Measurements from ENCODE around the gene SMAD9. TPM values are rescaled to one million over a fixed set of nuclear protein-coding genes. Genes with fewer than 3 reads are reported as not detected.

SMAD9 gene
- total and polyA plus RNA-seq, 9 of the 15 experiments (the other 6 are each of a cell fraction or from before 2014, with no cell fraction given) = 0.02 to 0.08 (median 0.03) TPM; not detected in 4

DNA sequence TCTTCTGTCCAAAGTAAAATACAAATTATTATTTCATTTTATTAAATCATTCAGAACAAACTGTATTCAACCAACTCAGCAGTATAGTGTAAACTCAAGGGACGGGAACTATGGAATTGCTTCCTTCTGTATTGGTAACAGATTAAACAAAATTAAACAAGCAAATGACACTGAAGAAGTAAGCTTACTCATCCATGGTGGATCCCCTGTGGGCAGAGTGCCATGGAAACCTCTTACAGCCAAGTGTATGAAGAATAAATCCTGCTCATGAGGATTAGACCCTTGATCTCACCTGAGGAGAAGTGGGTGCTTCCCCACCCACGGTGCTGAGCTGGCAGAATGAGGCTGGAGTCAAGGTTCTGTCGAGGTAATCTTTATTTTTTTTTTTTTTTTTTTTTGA lies 119.0 kb downstream of the SMAD9 start:
- in situ Hi-C loops (cut with MboI) = no loop called here
- WGBS (ENCODE audit: insufficient coverage, low coverage, missing lambda C conversion rate) = 5% methylated on average over 3 of the region's 3 CpGs
- no peaks in the 10 kb centered on the region for H3K9me3 ChIP-seq (replicated peaks; ENCODE audit: control insufficient read depth, insufficient read depth, low read depth, low read length)
- no peak overlapping the region for H3K27ac ChIP-seq (ENCODE audit: extremely low read depth, low read depth, low read length)
- H3K4me3 ChIP-seq = no peak overlapping the region
- H2AFZ ChIP-seq (ENCODE audit: low read depth, low read length) = no peak overlapping the region
- no peaks in the 10 kb centered on the region for H3K36me3 ChIP-seq (ENCODE audit: control insufficient read depth, insufficient read depth, low read length)
- no peaks in the 10 kb centered on the region for H4K20me1 ChIP-seq (replicated peaks; ENCODE audit: control insufficient read depth, insufficient read depth, low read length)
- H3K79me2 ChIP-seq (ENCODE audit: control insufficient read depth, insufficient read depth, low read length) = no peaks in the 10 kb centered on the region
- FAIRE-seq (no peak), DNase-seq (ENCODE audit: extremely low read depth in 1 of 4, low spot score in 3 of 4) (no peak), ATAC-seq (no peak)
- intact Hi-C loops (cut with micrococcal nuclease) = no loop called here
- H3K4me1 ChIP-seq (replicated peaks in 1 of 2; ENCODE audit: control insufficient read depth in 2 of 2, insufficient read depth in 2 of 2, low read length in 2 of 2) = no peaks in the 10 kb centered on the region
- no peak overlapping the region for H3K4me2 ChIP-seq (ENCODE audit: insufficient read depth, low read length)
- POLR2A ChIA-PET = interaction anchor here (0.6 kb wide), 1 partner anchor 14 kb away, joined by 3 read pairs; no protein-coding TSS in a partner anchor
- CTCF ChIA-PET (ENCODE audit: low intra/inter-chr PET ratio) = no interaction called here
- no TSS peak for BruUV-seq (replicated peaks)
- no peak overlapping the region for H3K9ac ChIP-seq (ENCODE audit: insufficient read depth in 1 of 2, low read depth in 2 of 2, low read length in 2 of 2)
- no peaks in the 10 kb centered on the region for H3K27me3 ChIP-seq (ENCODE audit: control insufficient read depth in 2 of 2, insufficient read depth in 2 of 2, low read length in 2 of 2)
- no peaks in the 10 kb centered on the region for H3K9me1 ChIP-seq (ENCODE audit: control insufficient read depth, insufficient read depth, low read length)
- TF ChIP-seq, protein P1, sequence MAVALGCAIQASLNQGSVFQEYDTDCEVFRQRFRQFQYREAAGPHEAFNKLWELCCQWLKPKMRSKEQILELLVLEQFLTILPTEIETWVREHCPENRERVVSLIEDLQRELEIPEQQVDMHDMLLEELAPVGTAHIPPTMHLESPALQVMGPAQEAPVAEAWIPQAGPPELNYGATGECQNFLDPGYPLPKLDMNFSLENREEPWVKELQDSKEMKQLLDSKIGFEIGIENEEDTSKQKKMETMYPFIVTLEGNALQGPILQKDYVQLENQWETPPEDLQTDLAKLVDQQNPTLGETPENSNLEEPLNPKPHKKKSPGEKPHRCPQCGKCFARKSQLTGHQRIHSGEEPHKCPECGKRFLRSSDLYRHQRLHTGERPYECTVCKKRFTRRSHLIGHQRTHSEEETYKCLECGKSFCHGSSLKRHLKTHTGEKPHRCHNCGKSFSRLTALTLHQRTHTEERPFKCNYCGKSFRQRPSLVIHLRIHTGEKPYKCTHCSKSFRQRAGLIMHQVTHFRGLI (CRISPR knock-in tag; IDR thresholded peaks at IDR 0.05) = no peak
- TF ChIP-seq, protein P2, sequence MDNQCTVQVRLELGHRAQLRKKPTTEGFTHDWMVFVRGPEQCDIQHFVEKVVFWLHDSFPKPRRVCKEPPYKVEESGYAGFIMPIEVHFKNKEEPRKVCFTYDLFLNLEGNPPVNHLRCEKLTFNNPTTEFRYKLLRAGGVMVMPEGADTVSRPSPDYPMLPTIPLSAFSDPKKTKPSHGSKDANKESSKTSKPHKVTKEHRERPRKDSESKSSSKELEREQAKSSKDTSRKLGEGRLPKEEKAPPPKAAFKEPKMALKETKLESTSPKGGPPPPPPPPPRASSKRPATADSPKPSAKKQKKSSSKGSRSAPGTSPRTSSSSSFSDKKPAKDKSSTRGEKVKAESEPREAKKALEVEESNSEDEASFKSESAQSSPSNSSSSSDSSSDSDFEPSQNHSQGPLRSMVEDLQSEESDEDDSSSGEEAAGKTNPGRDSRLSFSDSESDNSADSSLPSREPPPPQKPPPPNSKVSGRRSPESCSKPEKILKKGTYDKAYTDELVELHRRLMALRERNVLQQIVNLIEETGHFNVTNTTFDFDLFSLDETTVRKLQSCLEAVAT (IDR thresholded peaks at IDR 0.05) = no peak
- no peak for TF ChIP-seq PHF8 (IDR thresholded peaks at IDR 0.05; ENCODE audit: borderline replicate concordance, low read length)
- no peak for TF ChIP-seq FOXM1 (IDR thresholded peaks at IDR 0.05; ENCODE audit: low read depth)
- TF ChIP-seq FOXM1 (CRISPR knock-in tag; IDR thresholded peaks at IDR 0.05; ENCODE audit: low read depth) = no peak
- TF ChIP-seq GTF2A2 (tag; IDR thresholded peaks at IDR 0.05) = no peak
- TF ChIP-seq NUFIP1 (IDR thresholded peaks at IDR 0.05; ENCODE audit: partially characterized antibody) = no peak
- TF ChIP-seq, protein P3, sequence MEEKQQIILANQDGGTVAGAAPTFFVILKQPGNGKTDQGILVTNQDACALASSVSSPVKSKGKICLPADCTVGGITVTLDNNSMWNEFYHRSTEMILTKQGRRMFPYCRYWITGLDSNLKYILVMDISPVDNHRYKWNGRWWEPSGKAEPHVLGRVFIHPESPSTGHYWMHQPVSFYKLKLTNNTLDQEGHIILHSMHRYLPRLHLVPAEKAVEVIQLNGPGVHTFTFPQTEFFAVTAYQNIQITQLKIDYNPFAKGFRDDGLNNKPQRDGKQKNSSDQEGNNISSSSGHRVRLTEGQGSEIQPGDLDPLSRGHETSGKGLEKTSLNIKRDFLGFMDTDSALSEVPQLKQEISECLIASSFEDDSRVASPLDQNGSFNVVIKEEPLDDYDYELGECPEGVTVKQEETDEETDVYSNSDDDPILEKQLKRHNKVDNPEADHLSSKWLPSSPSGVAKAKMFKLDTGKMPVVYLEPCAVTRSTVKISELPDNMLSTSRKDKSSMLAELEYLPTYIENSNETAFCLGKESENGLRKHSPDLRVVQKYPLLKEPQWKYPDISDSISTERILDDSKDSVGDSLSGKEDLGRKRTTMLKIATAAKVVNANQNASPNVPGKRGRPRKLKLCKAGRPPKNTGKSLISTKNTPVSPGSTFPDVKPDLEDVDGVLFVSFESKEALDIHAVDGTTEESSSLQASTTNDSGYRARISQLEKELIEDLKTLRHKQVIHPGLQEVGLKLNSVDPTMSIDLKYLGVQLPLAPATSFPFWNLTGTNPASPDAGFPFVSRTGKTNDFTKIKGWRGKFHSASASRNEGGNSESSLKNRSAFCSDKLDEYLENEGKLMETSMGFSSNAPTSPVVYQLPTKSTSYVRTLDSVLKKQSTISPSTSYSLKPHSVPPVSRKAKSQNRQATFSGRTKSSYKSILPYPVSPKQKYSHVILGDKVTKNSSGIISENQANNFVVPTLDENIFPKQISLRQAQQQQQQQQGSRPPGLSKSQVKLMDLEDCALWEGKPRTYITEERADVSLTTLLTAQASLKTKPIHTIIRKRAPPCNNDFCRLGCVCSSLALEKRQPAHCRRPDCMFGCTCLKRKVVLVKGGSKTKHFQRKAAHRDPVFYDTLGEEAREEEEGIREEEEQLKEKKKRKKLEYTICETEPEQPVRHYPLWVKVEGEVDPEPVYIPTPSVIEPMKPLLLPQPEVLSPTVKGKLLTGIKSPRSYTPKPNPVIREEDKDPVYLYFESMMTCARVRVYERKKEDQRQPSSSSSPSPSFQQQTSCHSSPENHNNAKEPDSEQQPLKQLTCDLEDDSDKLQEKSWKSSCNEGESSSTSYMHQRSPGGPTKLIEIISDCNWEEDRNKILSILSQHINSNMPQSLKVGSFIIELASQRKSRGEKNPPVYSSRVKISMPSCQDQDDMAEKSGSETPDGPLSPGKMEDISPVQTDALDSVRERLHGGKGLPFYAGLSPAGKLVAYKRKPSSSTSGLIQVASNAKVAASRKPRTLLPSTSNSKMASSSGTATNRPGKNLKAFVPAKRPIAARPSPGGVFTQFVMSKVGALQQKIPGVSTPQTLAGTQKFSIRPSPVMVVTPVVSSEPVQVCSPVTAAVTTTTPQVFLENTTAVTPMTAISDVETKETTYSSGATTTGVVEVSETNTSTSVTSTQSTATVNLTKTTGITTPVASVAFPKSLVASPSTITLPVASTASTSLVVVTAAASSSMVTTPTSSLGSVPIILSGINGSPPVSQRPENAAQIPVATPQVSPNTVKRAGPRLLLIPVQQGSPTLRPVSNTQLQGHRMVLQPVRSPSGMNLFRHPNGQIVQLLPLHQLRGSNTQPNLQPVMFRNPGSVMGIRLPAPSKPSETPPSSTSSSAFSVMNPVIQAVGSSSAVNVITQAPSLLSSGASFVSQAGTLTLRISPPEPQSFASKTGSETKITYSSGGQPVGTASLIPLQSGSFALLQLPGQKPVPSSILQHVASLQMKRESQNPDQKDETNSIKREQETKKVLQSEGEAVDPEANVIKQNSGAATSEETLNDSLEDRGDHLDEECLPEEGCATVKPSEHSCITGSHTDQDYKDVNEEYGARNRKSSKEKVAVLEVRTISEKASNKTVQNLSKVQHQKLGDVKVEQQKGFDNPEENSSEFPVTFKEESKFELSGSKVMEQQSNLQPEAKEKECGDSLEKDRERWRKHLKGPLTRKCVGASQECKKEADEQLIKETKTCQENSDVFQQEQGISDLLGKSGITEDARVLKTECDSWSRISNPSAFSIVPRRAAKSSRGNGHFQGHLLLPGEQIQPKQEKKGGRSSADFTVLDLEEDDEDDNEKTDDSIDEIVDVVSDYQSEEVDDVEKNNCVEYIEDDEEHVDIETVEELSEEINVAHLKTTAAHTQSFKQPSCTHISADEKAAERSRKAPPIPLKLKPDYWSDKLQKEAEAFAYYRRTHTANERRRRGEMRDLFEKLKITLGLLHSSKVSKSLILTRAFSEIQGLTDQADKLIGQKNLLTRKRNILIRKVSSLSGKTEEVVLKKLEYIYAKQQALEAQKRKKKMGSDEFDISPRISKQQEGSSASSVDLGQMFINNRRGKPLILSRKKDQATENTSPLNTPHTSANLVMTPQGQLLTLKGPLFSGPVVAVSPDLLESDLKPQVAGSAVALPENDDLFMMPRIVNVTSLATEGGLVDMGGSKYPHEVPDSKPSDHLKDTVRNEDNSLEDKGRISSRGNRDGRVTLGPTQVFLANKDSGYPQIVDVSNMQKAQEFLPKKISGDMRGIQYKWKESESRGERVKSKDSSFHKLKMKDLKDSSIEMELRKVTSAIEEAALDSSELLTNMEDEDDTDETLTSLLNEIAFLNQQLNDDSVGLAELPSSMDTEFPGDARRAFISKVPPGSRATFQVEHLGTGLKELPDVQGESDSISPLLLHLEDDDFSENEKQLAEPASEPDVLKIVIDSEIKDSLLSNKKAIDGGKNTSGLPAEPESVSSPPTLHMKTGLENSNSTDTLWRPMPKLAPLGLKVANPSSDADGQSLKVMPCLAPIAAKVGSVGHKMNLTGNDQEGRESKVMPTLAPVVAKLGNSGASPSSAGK (IDR thresholded peaks at IDR 0.05) = no peak
- no peak for TF ChIP-seq ADNP (tag; IDR thresholded peaks at IDR 0.05)

Measured in K562 (cell line).